ENCODE data around the gene GNAI1.

The GNAI1 gene

DNA sequence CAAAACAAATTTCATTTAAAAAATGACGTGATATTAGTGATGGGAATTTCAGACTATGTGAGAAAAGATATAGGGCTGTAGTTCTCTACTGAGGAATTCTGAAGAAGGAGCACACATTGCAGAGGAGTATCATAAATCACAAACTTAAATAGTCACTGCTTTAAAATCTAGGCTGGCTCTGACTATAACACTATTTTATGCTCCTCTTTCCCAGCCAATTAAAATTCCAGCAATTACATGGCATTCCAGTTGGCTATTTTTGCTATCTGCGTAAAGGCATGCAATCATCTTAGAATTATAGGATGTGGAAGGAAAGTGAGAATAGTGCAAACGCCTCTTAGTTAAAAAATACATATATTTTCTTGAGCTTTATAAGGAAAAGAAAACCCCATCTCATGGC is 123.1 kb downstream of the GNAI1 start:
- DNase-seq, result no peak

GRCh38 chr7:80260606-80261005 is 126.0 kb downstream of the GNAI1 start:
- DNase-seq, result no peak

DNA sequence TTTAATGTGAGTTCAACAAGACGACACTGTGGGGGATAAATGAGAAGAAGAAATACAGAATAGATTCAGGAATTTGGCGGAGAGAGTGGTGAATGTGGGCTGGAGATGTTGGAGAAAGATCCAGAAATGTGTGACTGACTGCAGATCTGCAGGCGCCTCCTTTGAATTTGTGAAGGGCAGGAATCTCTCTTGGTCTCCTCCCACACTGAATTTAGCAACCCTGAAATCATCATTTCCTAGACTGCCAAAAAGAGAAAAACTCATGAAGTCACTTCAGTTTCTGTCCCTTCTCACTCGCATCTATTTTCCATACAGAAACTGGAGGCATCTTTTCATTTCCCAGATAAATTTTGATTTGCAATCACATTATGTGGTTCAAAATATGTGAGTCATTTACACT is 128.7 kb downstream of the GNAI1 start:
- DNase-seq, result no peak

- DNase-seq, result no peak
Measured at GRCh38 chr7:80263821-80264220, 129.2 kb downstream of the GNAI1 start.

- DNase-seq, result no peak
Measured at GRCh38 chr7:80264769-80265495, 130.3 kb downstream of the GNAI1 start.

DNA sequence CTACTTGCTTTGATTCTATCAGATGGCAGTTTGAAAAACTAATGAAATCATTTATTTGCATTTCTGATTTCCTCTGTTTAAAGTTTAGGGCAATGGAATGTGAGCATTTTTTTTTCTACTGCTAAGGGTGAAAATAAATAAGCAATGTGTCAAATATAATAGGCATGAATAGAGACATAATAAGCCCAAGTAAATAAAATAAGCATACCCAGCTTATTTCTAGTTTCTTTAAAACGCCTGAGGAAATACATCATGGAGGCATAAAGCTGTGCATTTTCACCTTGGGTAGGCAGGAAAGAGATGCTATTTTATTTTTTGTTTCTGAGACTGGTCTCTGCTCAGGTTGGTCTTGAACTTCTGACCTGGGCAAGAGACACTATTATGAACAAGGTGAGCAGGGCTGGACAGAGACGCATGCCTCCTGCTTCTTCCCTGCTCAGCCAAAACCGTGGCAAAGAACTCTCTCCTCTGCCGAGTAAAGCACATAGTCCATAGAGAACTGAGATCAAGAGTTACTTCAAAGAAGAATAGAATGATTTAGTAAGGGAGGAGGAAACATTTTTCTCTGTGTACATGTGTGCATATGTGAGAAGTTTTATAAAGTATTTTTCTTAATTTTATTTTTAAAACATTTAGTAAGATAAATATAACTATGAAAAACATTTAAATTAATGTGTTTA is 138.1 kb downstream of the GNAI1 start:
- DNase-seq, result no peak

DNA sequence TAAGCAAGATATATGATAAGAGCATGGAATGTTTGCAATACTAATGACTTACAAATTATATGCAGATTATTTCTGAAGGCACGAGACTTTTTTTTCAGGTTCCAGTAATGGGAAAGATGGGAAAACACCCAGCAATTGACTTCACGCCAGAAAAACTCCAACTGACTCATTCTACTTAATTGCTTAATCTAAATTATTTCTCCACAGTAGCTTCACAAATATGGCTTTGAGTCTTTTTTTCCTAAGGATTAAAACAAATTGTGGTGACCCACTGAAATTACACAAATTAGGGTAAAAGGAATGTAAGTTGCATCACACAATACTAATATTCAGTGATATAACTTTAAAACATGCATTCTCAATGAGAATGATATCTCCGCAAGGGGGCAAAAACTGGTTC is 138.7 kb downstream of the GNAI1 start:
- no peak for DNase-seq

GRCh38 chr7:80275192-80275605 is 140.6 kb downstream of the GNAI1 start:
- DNase-seq, result no peak
